ENCODE data around the gene MEMO1. TPM values are rescaled to one million over a fixed set of nuclear protein-coding genes. Genes with fewer than 3 reads are reported as not detected.
"Not testable (repeated sequence)": the region's sequence is repeated elsewhere in the genome, so short reads cannot be mapped to it uniquely, and the experiment has no call there.

The MEMO1 gene
- total RNA-seq, 6 experiments from 2014 or later = 43.6 to 61.3 (median 55.1) TPM

DNA sequence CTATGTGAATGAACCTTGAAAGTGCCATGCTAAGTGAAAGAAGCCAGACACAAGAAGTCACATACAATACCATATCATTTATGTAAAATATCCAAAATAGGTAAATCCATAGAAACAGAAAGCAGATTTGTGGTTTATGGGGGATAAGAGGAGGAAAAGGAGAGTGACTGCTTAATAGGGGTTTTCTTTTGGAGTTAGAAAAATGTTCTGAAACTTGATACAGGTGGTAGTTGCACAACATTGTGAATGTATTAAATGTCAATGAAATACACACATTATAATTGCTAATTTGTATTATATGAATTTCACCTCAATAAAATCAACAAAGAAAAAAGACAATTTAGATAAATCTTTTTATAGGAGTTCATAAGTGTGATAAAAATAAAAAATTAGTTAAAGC lies 37.1 kb downstream of the MEMO1 start:
- Mint-ChIP-seq H3K36me3 (ENCODE audit: low read depth) (no peaks in the 10 kb centered on the region), H3K9me3 (no peaks in the 10 kb centered on the region), H3K4me3 (no peak overlapping the region), H3K27ac (no peak overlapping the region), H3K27me3 (ENCODE audit: insufficient read depth) (no peaks in the 10 kb centered on the region), H3K4me1 (ENCODE audit: low read depth) (peaks cover 21% of the 10 kb centered on the region)
- DNase-seq = no peak
- TF ChIP-seq, protein P1, sequence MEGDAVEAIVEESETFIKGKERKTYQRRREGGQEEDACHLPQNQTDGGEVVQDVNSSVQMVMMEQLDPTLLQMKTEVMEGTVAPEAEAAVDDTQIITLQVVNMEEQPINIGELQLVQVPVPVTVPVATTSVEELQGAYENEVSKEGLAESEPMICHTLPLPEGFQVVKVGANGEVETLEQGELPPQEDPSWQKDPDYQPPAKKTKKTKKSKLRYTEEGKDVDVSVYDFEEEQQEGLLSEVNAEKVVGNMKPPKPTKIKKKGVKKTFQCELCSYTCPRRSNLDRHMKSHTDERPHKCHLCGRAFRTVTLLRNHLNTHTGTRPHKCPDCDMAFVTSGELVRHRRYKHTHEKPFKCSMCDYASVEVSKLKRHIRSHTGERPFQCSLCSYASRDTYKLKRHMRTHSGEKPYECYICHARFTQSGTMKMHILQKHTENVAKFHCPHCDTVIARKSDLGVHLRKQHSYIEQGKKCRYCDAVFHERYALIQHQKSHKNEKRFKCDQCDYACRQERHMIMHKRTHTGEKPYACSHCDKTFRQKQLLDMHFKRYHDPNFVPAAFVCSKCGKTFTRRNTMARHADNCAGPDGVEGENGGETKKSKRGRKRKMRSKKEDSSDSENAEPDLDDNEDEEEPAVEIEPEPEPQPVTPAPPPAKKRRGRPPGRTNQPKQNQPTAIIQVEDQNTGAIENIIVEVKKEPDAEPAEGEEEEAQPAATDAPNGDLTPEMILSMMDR (IDR thresholded peaks at IDR 0.05) = no peak

DNA sequence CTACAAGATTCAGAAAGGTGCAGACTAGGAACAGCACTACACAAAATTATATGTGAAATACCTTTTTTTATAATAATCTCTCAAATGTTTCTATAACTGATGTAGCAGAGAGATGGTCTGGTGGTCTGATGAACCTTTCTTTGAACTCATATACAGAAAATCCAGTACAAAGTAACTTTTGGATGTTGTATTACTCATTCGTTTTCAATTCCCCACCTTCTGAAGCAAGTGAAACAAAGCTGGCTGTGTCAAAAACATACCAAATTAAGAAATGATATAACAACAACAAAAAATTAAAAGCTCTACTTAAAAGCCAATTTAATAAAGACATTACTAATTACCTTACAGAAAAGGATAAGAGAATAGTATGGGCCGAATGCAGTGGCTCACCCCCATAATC lies 38.7 kb downstream of the MEMO1 start:
- no peak for DNase-seq
- Mint-ChIP-seq H3K27ac (no peak overlapping the region), H3K4me1 (ENCODE audit: low read depth) (peaks cover 34% of the 10 kb centered on the region), H3K36me3 (ENCODE audit: low read depth) (no peaks in the 10 kb centered on the region), H3K4me3 (no peak overlapping the region), H3K9me3 (no peaks in the 10 kb centered on the region), H3K27me3 (ENCODE audit: insufficient read depth) (no peaks in the 10 kb centered on the region)
- TF ChIP-seq, protein P1 (IDR thresholded peaks at IDR 0.05) = no peak

DNA sequence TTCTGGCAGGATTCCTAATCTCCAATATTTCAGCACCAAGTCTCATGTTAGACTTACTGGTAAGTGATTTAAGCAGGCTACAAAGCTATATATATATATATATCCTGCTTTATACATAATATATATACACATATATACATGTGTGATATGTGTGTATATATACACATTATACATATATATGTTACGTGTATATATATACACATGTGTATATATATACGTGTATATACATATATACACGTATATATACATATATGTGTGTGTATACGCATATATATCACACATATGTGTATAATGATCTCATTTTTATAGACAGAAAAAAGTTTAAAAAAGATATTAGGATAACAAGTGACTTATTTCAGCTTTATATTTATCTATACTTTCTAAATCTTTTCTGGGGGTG lies 41.6 kb downstream of the MEMO1 start:
- peaks cover 25% of the 10 kb centered on the region for H3K4me1 Mint-ChIP-seq (ENCODE audit: low read depth)

DNA sequence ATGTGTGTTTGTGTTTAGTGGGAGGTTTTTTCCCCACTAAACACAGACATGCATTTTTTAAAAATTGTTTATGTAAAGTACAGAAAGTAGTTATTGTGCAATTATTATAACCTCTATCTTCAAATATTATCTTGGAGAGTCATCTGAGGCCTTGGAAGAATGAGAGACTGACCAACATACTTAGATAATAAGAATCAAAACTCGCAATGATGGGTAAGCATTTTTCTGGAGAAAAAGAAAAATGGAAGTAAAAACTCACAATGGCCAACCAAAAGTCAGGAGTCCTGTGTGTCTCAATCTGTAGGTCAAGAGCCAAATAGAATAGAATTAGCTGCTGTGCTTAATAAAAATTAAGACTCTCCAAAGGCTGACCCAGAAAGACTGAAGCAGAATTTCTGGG lies 43.0 kb downstream of the MEMO1 start:
- Mint-ChIP-seq H3K9me3 (no peaks in the 10 kb centered on the region), H3K36me3 (ENCODE audit: low read depth) (peaks cover 4% of the 10 kb centered on the region; the same call in 1 of the 2 replicates), H3K4me3 (no peak overlapping the region), H3K27ac (peak overlapping the region; percentile 31; the same call in 1 of the 2 replicates), H3K4me1 (ENCODE audit: low read depth) (peaks cover 23% of the 10 kb centered on the region), H3K27me3 (ENCODE audit: insufficient read depth) (no peaks in the 10 kb centered on the region)
- peak; percentile 23 for DNase-seq
- TF ChIP-seq, protein P1 (IDR thresholded peaks at IDR 0.05) = no peak

More for the DNA sequence above, 41.6 kb downstream of the MEMO1 start:
- no peaks in the 10 kb centered on the region for H3K36me3 Mint-ChIP-seq (ENCODE audit: low read depth)
- TF ChIP-seq, protein P1 (IDR thresholded peaks at IDR 0.05) = no peak
- no peaks in the 10 kb centered on the region for H3K9me3 Mint-ChIP-seq
- H3K4me3 Mint-ChIP-seq = no peak overlapping the region
- DNase-seq = no peak
- no peak overlapping the region for H3K27ac Mint-ChIP-seq
- H3K27me3 Mint-ChIP-seq (ENCODE audit: insufficient read depth) = no peaks in the 10 kb centered on the region

DNA sequence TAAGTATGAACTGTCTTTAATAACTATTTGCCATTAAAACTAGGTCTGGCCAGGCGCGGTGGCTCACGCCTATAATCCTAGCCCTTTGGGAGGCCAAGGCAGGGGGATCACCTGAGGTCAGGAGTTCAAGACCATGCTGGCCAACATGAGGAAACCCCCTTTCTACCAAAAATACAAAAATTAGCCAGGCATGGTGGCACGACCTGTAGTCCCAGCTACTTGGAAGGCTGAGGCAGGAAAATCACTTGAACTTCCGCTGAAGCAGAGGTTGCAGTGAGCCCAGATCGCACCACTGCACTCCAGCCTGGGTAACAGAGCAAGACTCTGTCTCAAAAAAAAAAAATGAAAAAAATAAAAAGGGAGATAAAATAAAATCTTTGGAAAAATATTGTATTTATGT lies 44.4 kb downstream of the MEMO1 start:
- not testable (repeated sequence) for DNase-seq; H3K36me3 Mint-ChIP-seq (ENCODE audit: low read depth); H3K4me3 Mint-ChIP-seq; H3K27me3 Mint-ChIP-seq (ENCODE audit: insufficient read depth); H3K27ac Mint-ChIP-seq; H3K9me3 Mint-ChIP-seq
- H3K4me1 Mint-ChIP-seq (ENCODE audit: low read depth) = peaks cover 32% of the 10 kb centered on the region

DNA sequence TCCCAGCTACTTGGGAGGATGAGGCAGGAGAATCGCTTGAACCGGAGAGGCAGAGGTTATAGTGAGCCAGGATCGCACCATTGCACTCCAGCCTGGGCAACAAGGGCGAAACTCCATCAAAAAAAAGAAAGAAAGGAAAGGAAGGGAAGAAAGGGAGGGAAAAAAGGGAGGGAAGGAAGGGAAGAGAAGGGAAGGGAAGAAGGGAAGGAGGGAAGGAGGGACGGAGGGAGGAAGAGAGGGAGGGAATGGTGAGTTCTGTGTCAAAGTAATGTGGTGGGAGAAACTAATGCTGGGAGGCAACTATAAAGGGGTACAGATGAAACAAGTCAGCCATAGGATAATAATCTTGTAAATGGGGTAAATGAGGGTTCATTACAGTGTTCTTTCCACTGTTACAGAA lies 45.7 kb downstream of the MEMO1 start:
- no peak for DNase-seq
- H3K9me3 Mint-ChIP-seq = no peaks in the 10 kb centered on the region
- H3K4me3 Mint-ChIP-seq = no peak overlapping the region
- H3K27me3 Mint-ChIP-seq (ENCODE audit: insufficient read depth) = no peaks in the 10 kb centered on the region
- TF ChIP-seq, protein P1 (IDR thresholded peaks at IDR 0.05) = no peak
- H3K36me3 Mint-ChIP-seq (ENCODE audit: low read depth) = peaks cover 5% of the 10 kb centered on the region; the same call in 1 of the 2 replicates
- H3K27ac Mint-ChIP-seq = no peak overlapping the region
- H3K4me1 Mint-ChIP-seq (ENCODE audit: low read depth) = peaks cover 32% of the 10 kb centered on the region
